ENCODE results near the gene SENP6.
"Not testable (repeated sequence)": the region's sequence is repeated elsewhere in the genome, so short reads cannot be mapped to it uniquely, and the experiment has no call there.

The SENP6 gene

GRCh38 chr6:75691012-75691411 lies 89.3 kb downstream of the SENP6 start:
- no peaks in the 10 kb centered on the region for H3K79me2 ChIP-seq (ENCODE audit: control insufficient read depth, insufficient read depth, low read length, unreplicated experiment)
- H3K4me3 ChIP-seq (ENCODE audit: low read depth, low read length) = no peak overlapping the region
- peaks cover 4% of the 10 kb centered on the region for H3K36me3 ChIP-seq (ENCODE audit: insufficient read depth, low read length)
- H2AFZ ChIP-seq (ENCODE audit: low read length, unreplicated experiment) = no peak overlapping the region
- H3K4me1 ChIP-seq (ENCODE audit: control insufficient read depth, insufficient read depth, low read length, unreplicated experiment) = no peaks in the 10 kb centered on the region
- H3K27me3 ChIP-seq (ENCODE audit: insufficient read depth, low read length) = no peaks in the 10 kb centered on the region
- no peak overlapping the region for H3K27ac ChIP-seq (ENCODE audit: low read depth, low read length)

- Histone ChIP-seq H2AFZ (ENCODE audit: low read length, unreplicated experiment) (no peak overlapping the region), H3K36me3 (ENCODE audit: insufficient read depth, low read length) (peaks cover 24% of the 10 kb centered on the region), H3K27me3 (ENCODE audit: insufficient read depth, low read length) (no peaks in the 10 kb centered on the region), H3K79me2 (ENCODE audit: control insufficient read depth, insufficient read depth, low read length, unreplicated experiment) (no peaks in the 10 kb centered on the region), H3K4me3 (ENCODE audit: low read depth, low read length) (no peak overlapping the region), H3K4me1 (ENCODE audit: control insufficient read depth, insufficient read depth, low read length, unreplicated experiment) (no peaks in the 10 kb centered on the region), H3K27ac (ENCODE audit: low read depth, low read length) (no peak overlapping the region)
These were observed 91.9 kb downstream of the SENP6 start for GRCh38 chr6:75693534-75693933.

GRCh38 chr6:75694406-75694805 lies 92.7 kb downstream of the SENP6 start:
- no peak overlapping the region for H3K27ac ChIP-seq (ENCODE audit: low read depth, low read length)
- H3K27me3 ChIP-seq (ENCODE audit: insufficient read depth, low read length) = no peaks in the 10 kb centered on the region
- H3K79me2 ChIP-seq (ENCODE audit: control insufficient read depth, insufficient read depth, low read length, unreplicated experiment) = no peaks in the 10 kb centered on the region
- peaks cover 24% of the 10 kb centered on the region for H3K36me3 ChIP-seq (ENCODE audit: insufficient read depth, low read length)
- H3K4me1 ChIP-seq (ENCODE audit: control insufficient read depth, insufficient read depth, low read length, unreplicated experiment) = no peaks in the 10 kb centered on the region
- H3K4me3 ChIP-seq (ENCODE audit: low read depth, low read length) = no peak overlapping the region
- H2AFZ ChIP-seq (ENCODE audit: low read length, unreplicated experiment) = no peak overlapping the region

GRCh38 chr6:75708334-75708733 lies 106.7 kb downstream of the SENP6 start:
- not testable (repeated sequence) for H3K27ac ChIP-seq (ENCODE audit: low read depth, low read length); H2AFZ ChIP-seq (ENCODE audit: low read length, unreplicated experiment); H3K27me3 ChIP-seq (ENCODE audit: insufficient read depth, low read length); H3K79me2 ChIP-seq (ENCODE audit: control insufficient read depth, insufficient read depth, low read length, unreplicated experiment); H3K4me1 ChIP-seq (ENCODE audit: control insufficient read depth, insufficient read depth, low read length, unreplicated experiment); H3K4me3 ChIP-seq (ENCODE audit: low read depth, low read length)
- peaks cover 18% of the 10 kb centered on the region for H3K36me3 ChIP-seq (ENCODE audit: insufficient read depth, low read length)

GRCh38 chr6:75711173-75711572 lies 109.5 kb downstream of the SENP6 start:
- Histone ChIP-seq H3K36me3 (ENCODE audit: insufficient read depth, low read length) (peaks cover 35% of the 10 kb centered on the region), H3K27ac (ENCODE audit: low read depth, low read length) (no peak overlapping the region), H2AFZ (ENCODE audit: low read length, unreplicated experiment) (no peak overlapping the region)

GRCh38 chr6:75719133-75719532 lies 117.5 kb downstream of the SENP6 start:
- no peak overlapping the region for H3K27ac ChIP-seq (ENCODE audit: low read depth, low read length)
- H3K79me2 ChIP-seq (ENCODE audit: control insufficient read depth, insufficient read depth, low read length, unreplicated experiment) = no peaks in the 10 kb centered on the region
- no peak overlapping the region for H2AFZ ChIP-seq (ENCODE audit: low read length, unreplicated experiment)
- H3K4me3 ChIP-seq (ENCODE audit: low read depth, low read length) = no peak overlapping the region
- H3K4me1 ChIP-seq (ENCODE audit: control insufficient read depth, insufficient read depth, low read length, unreplicated experiment) = no peaks in the 10 kb centered on the region
- H3K36me3 ChIP-seq (ENCODE audit: insufficient read depth, low read length) = peaks cover 17% of the 10 kb centered on the region
- H3K27me3 ChIP-seq (ENCODE audit: insufficient read depth, low read length) = no peaks in the 10 kb centered on the region

More at GRCh38 chr6:75711173-75711572, 109.5 kb downstream of the SENP6 start:
- Histone ChIP-seq H3K4me3 (ENCODE audit: low read depth, low read length) (no peak overlapping the region), H3K27me3 (ENCODE audit: insufficient read depth, low read length) (no peaks in the 10 kb centered on the region), H3K79me2 (ENCODE audit: control insufficient read depth, insufficient read depth, low read length, unreplicated experiment) (no peaks in the 10 kb centered on the region), H3K4me1 (ENCODE audit: control insufficient read depth, insufficient read depth, low read length, unreplicated experiment) (no peaks in the 10 kb centered on the region)

GRCh38 chr6:75723382-75723781 lies 121.7 kb downstream of the SENP6 start:
- Histone ChIP-seq H3K36me3 (ENCODE audit: insufficient read depth, low read length) (no peaks in the 10 kb centered on the region), H3K27me3 (ENCODE audit: insufficient read depth, low read length) (no peaks in the 10 kb centered on the region), H3K79me2 (ENCODE audit: control insufficient read depth, insufficient read depth, low read length, unreplicated experiment) (no peaks in the 10 kb centered on the region), H3K27ac (ENCODE audit: low read depth, low read length) (no peak overlapping the region), H3K4me1 (ENCODE audit: control insufficient read depth, insufficient read depth, low read length, unreplicated experiment) (no peaks in the 10 kb centered on the region), H3K4me3 (ENCODE audit: low read depth, low read length) (no peak overlapping the region), H2AFZ (ENCODE audit: low read length, unreplicated experiment) (no peak overlapping the region)

- no peaks in the 10 kb centered on the region for H3K79me2 ChIP-seq (ENCODE audit: control insufficient read depth, insufficient read depth, low read length, unreplicated experiment)
- H3K27ac ChIP-seq (ENCODE audit: low read depth, low read length) = no peak overlapping the region
- no peaks in the 10 kb centered on the region for H3K36me3 ChIP-seq (ENCODE audit: insufficient read depth, low read length)
- H3K27me3 ChIP-seq (ENCODE audit: insufficient read depth, low read length) = no peaks in the 10 kb centered on the region
- H2AFZ ChIP-seq (ENCODE audit: low read length, unreplicated experiment) = no peak overlapping the region
- no peaks in the 10 kb centered on the region for H3K4me1 ChIP-seq (ENCODE audit: control insufficient read depth, insufficient read depth, low read length, unreplicated experiment)
- H3K4me3 ChIP-seq (ENCODE audit: low read depth, low read length) = no peak overlapping the region
These were observed 125.5 kb downstream of the SENP6 start for GRCh38 chr6:75727206-75727605.

GRCh38 chr6:75731029-75731428 lies 129.3 kb downstream of the SENP6 start:
- H2AFZ ChIP-seq (ENCODE audit: low read length, unreplicated experiment); H3K4me3 ChIP-seq (ENCODE audit: low read depth, low read length); H3K27ac ChIP-seq (ENCODE audit: low read depth, low read length); H3K36me3 ChIP-seq (ENCODE audit: insufficient read depth, low read length); H3K79me2 ChIP-seq (ENCODE audit: control insufficient read depth, insufficient read depth, low read length, unreplicated experiment); H3K4me1 ChIP-seq (ENCODE audit: control insufficient read depth, insufficient read depth, low read length, unreplicated experiment); H3K27me3 ChIP-seq (ENCODE audit: insufficient read depth, low read length): not testable (repeated sequence)

GRCh38 chr6:75735491-75736186 lies 134.0 kb downstream of the SENP6 start:
- no peak overlapping the region for H3K27ac ChIP-seq (ENCODE audit: low read depth, low read length)
- no peaks in the 10 kb centered on the region for H3K27me3 ChIP-seq (ENCODE audit: insufficient read depth, low read length)
- H2AFZ ChIP-seq (ENCODE audit: low read length, unreplicated experiment) = no peak overlapping the region
- H3K4me3 ChIP-seq (ENCODE audit: low read depth, low read length) = no peak overlapping the region
- H3K4me1 ChIP-seq (ENCODE audit: control insufficient read depth, insufficient read depth, low read length, unreplicated experiment) = peaks cover 10% of the 10 kb centered on the region
- no peaks in the 10 kb centered on the region for H3K36me3 ChIP-seq (ENCODE audit: insufficient read depth, low read length)
- no peaks in the 10 kb centered on the region for H3K79me2 ChIP-seq (ENCODE audit: control insufficient read depth, insufficient read depth, low read length, unreplicated experiment)

- Histone ChIP-seq H3K4me1 (ENCODE audit: control insufficient read depth, insufficient read depth, low read length, unreplicated experiment) (peaks cover 4% of the 10 kb centered on the region), H3K27me3 (ENCODE audit: insufficient read depth, low read length) (0 out of 2 replicates have a peak, but pooled peaks cover 7% of the 10 kb centered on the region), H3K79me2 (ENCODE audit: control insufficient read depth, insufficient read depth, low read length, unreplicated experiment) (no peaks in the 10 kb centered on the region)
These were observed 142.3 kb downstream of the SENP6 start for GRCh38 chr6:75743971-75744370.

More at GRCh38 chr6:75743971-75744370, 142.3 kb downstream of the SENP6 start:
- H3K4me3 ChIP-seq (ENCODE audit: low read depth, low read length) = no peak overlapping the region
- H3K36me3 ChIP-seq (ENCODE audit: insufficient read depth, low read length) = no peaks in the 10 kb centered on the region
- no peak overlapping the region for H2AFZ ChIP-seq (ENCODE audit: low read length, unreplicated experiment)
- H3K27ac ChIP-seq (ENCODE audit: low read depth, low read length) = no peak overlapping the region

Measured in ACC112 (cell line).